Measurements from ENCODE around the gene BPIFB3.

Gene BPIFB3

GRCh38 chr20:33061658-33062028, 7.9 kb downstream of the BPIFB3 start:
- DNase-seq (ENCODE audit: low read depth in 1 of 2, low spot score in 1 of 2): no peak

GRCh38 chr20:33062105-33062824, 8.6 kb downstream of the BPIFB3 start:
- no peak for DNase-seq (ENCODE audit: low read depth in 1 of 2, low spot score in 1 of 2)

GRCh38 chr20:33062825-33063149, 9.1 kb downstream of the BPIFB3 start:
- DNase-seq (ENCODE audit: low read depth in 1 of 2, low spot score in 1 of 2): no peak

- DNase-seq (ENCODE audit: low read depth in 1 of 2, low spot score in 1 of 2): no peak
Measured at GRCh38 chr20:33063271-33063670, 9.6 kb downstream of the BPIFB3 start.

- no peak for DNase-seq (ENCODE audit: low read depth in 1 of 2, low spot score in 1 of 2)
Measured at GRCh38 chr20:33064572-33065287, 11.0 kb downstream of the BPIFB3 start.

GRCh38 chr20:33065785-33066184, 12.1 kb downstream of the BPIFB3 start:
- DNase-seq (ENCODE audit: low read depth in 1 of 2, low spot score in 1 of 2): no peak

GRCh38 chr20:33067806-33068205, 14.1 kb downstream of the BPIFB3 start:
- no peak for DNase-seq (ENCODE audit: low read depth in 1 of 2, low spot score in 1 of 2)

GRCh38 chr20:33068251-33068939, 14.7 kb downstream of the BPIFB3 start:
- no peak for DNase-seq (ENCODE audit: low read depth in 1 of 2, low spot score in 1 of 2)

- no peak for DNase-seq (ENCODE audit: low read depth in 1 of 2, low spot score in 1 of 2)
Measured at GRCh38 chr20:33069673-33070072, 16.0 kb downstream of the BPIFB3 start.

- no peak for DNase-seq (ENCODE audit: low read depth in 1 of 2, low spot score in 1 of 2)
Measured at GRCh38 chr20:33070111-33071053, 16.7 kb downstream of the BPIFB3 start.

GRCh38 chr20:33071198-33071597, 17.5 kb downstream of the BPIFB3 start:
- no peak for DNase-seq (ENCODE audit: low read depth in 1 of 2, low spot score in 1 of 2)

GRCh38 chr20:33072362-33072761, 18.7 kb downstream of the BPIFB3 start:
- DNase-seq (ENCODE audit: low read depth in 1 of 2, low spot score in 1 of 2): no peak

- DNase-seq (ENCODE audit: low read depth in 1 of 2, low spot score in 1 of 2): no peak
Measured at GRCh38 chr20:33072813-33073212, 19.1 kb downstream of the BPIFB3 start.

- DNase-seq (ENCODE audit: low read depth in 1 of 2, low spot score in 1 of 2): no peak
Measured at GRCh38 chr20:33074675-33075074, 21.0 kb downstream of the BPIFB3 start.

- DNase-seq (ENCODE audit: low read depth in 1 of 2, low spot score in 1 of 2): no peak
Measured at GRCh38 chr20:33075281-33075680, 21.6 kb downstream of the BPIFB3 start.

GRCh38 chr20:33076662-33077372, 23.1 kb downstream of the BPIFB3 start:
- DNase-seq (ENCODE audit: low read depth in 1 of 2, low spot score in 1 of 2): no peak

GRCh38 chr20:33079259-33079658, 25.6 kb downstream of the BPIFB3 start, which contains the start of gene BPIFB4:
Gene BPIFB4 (plus strand): TSS chr20:33079643. CDS start chr20:33081527, 1,884 bp downstream.
- DNase-seq (ENCODE audit: low read depth in 1 of 2, low spot score in 1 of 2): no peak

- DNase-seq (ENCODE audit: low read depth in 1 of 2, low spot score in 1 of 2): no peak
Measured at GRCh38 chr20:33081411-33082154, 27.9 kb downstream of the BPIFB3 start.

- no peak for DNase-seq (ENCODE audit: low read depth in 1 of 2, low spot score in 1 of 2)
Measured at GRCh38 chr20:33082546-33082945, 28.8 kb downstream of the BPIFB3 start.

Measured in activated T-helper 1 cell treated with anti-CD3 and anti-CD28 coated beads, Interleukin-2, amount 50 U/mL, for 16 hours (primary cell).